IPS-NIHi7 (cell line): ENCODE measurements around the gene CREB3L4.

Source experiments
- DNase-seq: peaks from one replicate; pipeline ENCODE4 v3.0.0; 2012; ENCODE audit warnings: mixed read lengths; ENCODE audit errors: extremely low spot score

CREB3L4 gene

GRCh38 chr1:153937331-153937730 lies 30.4 kb upstream of the CREB3L4 start:
- DNase-seq: no peak

- no peak for DNase-seq
These were observed 28.7 kb upstream of the CREB3L4 start for GRCh38 chr1:153938996-153939395.

- no peak for DNase-seq
These were observed 28.2 kb upstream of the CREB3L4 start for GRCh38 chr1:153939476-153939875.

- DNase-seq: no peak
These were observed 26.9 kb upstream of the CREB3L4 start for GRCh38 chr1:153940756-153941155.

- DNase-seq: no peak
These were observed 25.6 kb upstream of the CREB3L4 start for GRCh38 chr1:153941826-153942725.

- no peak for DNase-seq
These were observed 24.7 kb upstream of the CREB3L4 start for GRCh38 chr1:153942766-153943549.

- DNase-seq: no peak
These were observed 23.5 kb upstream of the CREB3L4 start for GRCh38 chr1:153944005-153944826.

GRCh38 chr1:153944827-153945117 lies 22.9 kb upstream of the CREB3L4 start:
- no peak for DNase-seq

- DNase-seq: no peak
These were observed 22.4 kb upstream of the CREB3L4 start for GRCh38 chr1:153945131-153945794.

GRCh38 chr1:153945795-153946621 lies 21.7 kb upstream of the CREB3L4 start:
- DNase-seq: peak; percentile 69

GRCh38 chr1:153946622-153947241 lies 21.0 kb upstream of the CREB3L4 start, which contains the start of gene DENND4B:
DENND4B (minus strand) TSS chr1:153946718; CDS start chr1:153944374, 2,344 bp downstream.
- peak; percentile 99 for DNase-seq

- no peak for DNase-seq
These were observed 16.5 kb upstream of the CREB3L4 start for GRCh38 chr1:153951183-153951582.

GRCh38 chr1:153951801-153952200 lies 15.9 kb upstream of the CREB3L4 start:
- DNase-seq: no peak

- no peak for DNase-seq
These were observed 13.8 kb upstream of the CREB3L4 start for GRCh38 chr1:153953859-153954365.

- DNase-seq: no peak
These were observed 12.9 kb upstream of the CREB3L4 start for GRCh38 chr1:153954826-153955225.

- no peak for DNase-seq
These were observed 10.5 kb upstream of the CREB3L4 start for GRCh38 chr1:153956997-153957715.

- DNase-seq: no peak
These were observed 10.0 kb upstream of the CREB3L4 start for GRCh38 chr1:153957744-153958110.

- peak; percentile 96 for DNase-seq
These were observed 9.4 kb upstream of the CREB3L4 start, which contains the start of gene CRTC2 for GRCh38 chr1:153958111-153958960. CRTC2 (minus strand) TSS chr1:153958612; CDS start chr1:153958497, 115 bp downstream.
